Activated naive CD4-positive, alpha-beta T cell treated with anti-CD3 and anti-CD28 coated beads, Interleukin-2, amount 10 ng/mL, durations not matched to agents 7 days and 5 days (primary cell): ENCODE measurements around the gene SULF2.

ENCODE experiments used
- CTCF ChIA-PET: fragments of 350-600 bp; sonication (Branson Sonifier 250); formaldehyde crosslinking; loops from one replicate; lab custom pipeline; 2021; ENCODE audit warnings: antibody characterized with exemption; lab: Charles Lee
- DNase-seq: peaks from one replicate; pipeline ENCODE4 v3.0.0-alpha.2; 2020
- H3K27ac Mint-ChIP-seq: one replicate; pipeline ENCODE4 v1.8.0; 2021; ENCODE audit warnings: mild to moderate bottlenecking, moderate library complexity, mixed read lengths
- H3K27me3 Mint-ChIP-seq: one replicate; pipeline ENCODE4 v1.8.0; 2021; ENCODE audit warnings: mild to moderate bottlenecking, mixed read lengths
- H3K36me3 Mint-ChIP-seq: one replicate; pipeline ENCODE4 v1.8.0; 2021; ENCODE audit warnings: mixed read lengths
- H3K4me1 Mint-ChIP-seq: one replicate; pipeline ENCODE4 v1.8.0; 2021; ENCODE audit warnings: mixed read lengths
- H3K4me3 Mint-ChIP-seq: one replicate; pipeline ENCODE4 v1.8.0; 2021; ENCODE audit warnings: mild to moderate bottlenecking, moderate library complexity, mixed read lengths
- H3K9me3 Mint-ChIP-seq: one replicate; pipeline ENCODE4 v1.8.0; 2021; ENCODE audit warnings: mixed read lengths

The SULF2 gene

DNA sequence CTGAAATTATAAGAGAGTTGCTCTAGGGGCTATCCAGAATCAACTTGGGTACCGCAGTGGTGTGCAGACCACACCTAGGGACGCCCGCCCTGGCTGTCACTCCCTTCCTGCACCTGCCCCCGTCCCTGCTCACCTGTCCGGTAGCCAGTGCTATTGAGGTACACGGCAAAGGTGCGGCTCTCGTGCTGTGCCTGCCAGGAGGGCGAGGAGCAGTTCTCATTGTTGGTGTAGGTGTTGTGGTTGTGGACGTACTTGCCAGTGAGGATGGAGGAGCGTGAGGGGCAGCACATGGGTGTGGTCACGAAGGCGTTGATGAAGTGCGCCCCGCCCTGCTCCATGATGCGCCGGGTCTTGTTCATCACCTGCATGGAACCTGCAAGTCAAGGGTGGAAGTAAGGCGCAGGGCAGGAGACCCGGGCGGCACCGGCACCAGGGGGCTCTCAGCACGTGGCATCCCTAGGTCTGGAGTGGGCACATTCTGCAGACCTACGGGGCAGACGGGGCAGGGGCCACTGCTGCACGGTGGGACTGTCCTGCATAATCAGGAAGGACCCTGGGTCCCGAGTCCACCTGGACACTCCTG is 48.6 kb downstream of the SULF2 start:
- H3K4me3 Mint-ChIP-seq: no peak overlapping the region
- no peaks in the 10 kb centered on the region for H3K36me3 Mint-ChIP-seq
- DNase-seq: no peak
- H3K4me1 Mint-ChIP-seq: peaks cover 8% of the 10 kb centered on the region
- H3K9me3 Mint-ChIP-seq: no peaks in the 10 kb centered on the region
- peaks cover 50% of the 10 kb centered on the region for H3K27me3 Mint-ChIP-seq
- H3K27ac Mint-ChIP-seq: no peak overlapping the region
- CTCF ChIA-PET: no interaction called here

DNA sequence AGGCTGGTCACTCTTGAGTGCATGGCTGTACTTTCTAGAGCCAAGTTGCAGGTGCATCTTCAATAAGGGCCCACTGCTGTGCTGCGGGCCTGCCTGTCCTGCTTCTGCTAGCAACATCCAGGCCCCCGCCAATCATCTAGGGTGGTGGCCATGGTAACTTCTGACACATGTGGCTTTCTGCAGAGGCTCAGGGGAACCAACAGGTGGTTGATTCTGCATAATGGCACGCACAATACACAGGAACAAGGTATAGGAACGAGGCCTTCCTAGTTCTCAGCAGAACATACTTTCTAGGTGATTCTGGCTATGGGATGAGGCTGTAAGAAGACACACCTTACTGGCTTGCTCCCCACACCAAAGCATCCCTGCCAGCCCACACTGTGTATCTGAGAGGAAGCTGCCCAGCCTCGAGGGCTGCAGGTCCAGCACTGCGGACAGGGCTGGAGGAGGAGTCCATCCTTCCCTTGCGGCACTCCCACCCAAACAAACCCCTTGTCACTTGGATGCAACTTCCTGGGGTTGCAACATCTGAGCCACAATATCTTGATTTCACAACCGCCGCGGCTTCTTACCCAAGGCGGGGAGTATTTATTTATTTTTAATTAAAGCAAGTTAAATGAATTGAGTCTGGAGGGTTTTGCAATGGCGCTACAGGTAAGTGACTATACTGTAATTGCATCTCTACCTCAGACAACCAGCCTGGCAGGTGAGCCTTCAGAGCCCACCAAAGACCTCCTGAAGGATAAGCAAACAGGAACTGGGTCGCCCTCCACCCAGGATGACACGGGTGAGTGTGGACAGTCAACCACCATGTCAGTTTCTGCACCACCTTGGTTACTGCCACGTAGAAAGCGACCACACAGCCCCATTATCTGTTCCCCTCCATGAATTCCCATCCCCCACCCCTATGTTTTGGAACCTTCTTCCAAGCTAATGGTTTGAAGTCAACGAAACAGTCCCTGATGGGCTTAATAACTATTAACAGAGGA is 49.6 kb downstream of the SULF2 start:
- peaks cover 14% of the 10 kb centered on the region for H3K4me1 Mint-ChIP-seq
- no peak for DNase-seq
- H3K9me3 Mint-ChIP-seq: no peaks in the 10 kb centered on the region
- H3K36me3 Mint-ChIP-seq: peaks cover 1% of the 10 kb centered on the region
- no peak overlapping the region for H3K27ac Mint-ChIP-seq
- H3K4me3 Mint-ChIP-seq: no peak overlapping the region
- CTCF ChIA-PET: no interaction called here
- H3K27me3 Mint-ChIP-seq: peaks cover 43% of the 10 kb centered on the region

DNA sequence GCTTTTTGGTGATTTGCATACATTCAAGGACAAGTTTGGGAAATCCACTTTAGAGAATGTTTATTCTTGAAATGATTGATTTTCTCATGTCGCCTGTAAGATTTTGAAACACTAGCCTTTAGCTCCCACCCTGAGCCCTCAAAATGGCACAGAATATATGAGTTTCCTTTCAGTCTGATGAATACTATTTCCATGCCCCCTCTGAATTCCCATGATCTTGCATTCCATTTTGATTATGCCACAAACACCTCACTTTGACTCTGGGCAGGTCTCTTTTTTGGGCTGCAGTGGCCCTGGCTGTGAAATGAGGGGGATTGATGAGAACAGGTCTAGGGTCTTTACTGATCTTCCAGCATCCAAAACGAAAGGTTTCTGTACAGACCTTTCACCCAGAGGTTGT is 50.4 kb downstream of the SULF2 start:
- DNase-seq: no peak
- H3K4me1 Mint-ChIP-seq: peaks cover 19% of the 10 kb centered on the region
- H3K36me3 Mint-ChIP-seq: peaks cover 1% of the 10 kb centered on the region
- H3K27ac Mint-ChIP-seq: no peak overlapping the region
- H3K9me3 Mint-ChIP-seq: no peaks in the 10 kb centered on the region
- H3K27me3 Mint-ChIP-seq: peaks cover 40% of the 10 kb centered on the region
- no peak overlapping the region for H3K4me3 Mint-ChIP-seq
- CTCF ChIA-PET: no interaction called here

DNA sequence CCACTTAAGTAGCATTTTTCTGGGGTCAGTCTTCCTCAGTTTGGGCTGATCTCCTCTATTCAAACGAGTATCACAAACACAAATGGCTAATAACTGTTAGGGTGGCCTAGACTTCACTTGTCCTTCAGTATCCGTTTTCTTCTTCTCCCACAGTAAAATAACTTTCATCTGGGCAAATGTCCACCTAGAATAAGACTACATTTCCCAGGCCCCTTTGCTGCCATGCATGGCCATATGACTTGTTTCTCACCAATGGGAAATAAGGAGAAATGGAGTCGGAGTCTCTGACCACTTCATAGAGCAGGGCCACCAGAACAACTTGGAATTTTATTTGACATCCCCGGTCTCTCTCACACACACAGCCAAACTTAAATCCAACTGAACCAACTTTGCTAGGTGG is 51.4 kb downstream of the SULF2 start:
- no peak for DNase-seq
- Mint-ChIP-seq H3K4me3 (no peak overlapping the region), H3K4me1 (peaks cover 28% of the 10 kb centered on the region), H3K27ac (no peak overlapping the region), H3K9me3 (no peaks in the 10 kb centered on the region), H3K36me3 (peaks cover 8% of the 10 kb centered on the region), H3K27me3 (peaks cover 36% of the 10 kb centered on the region)
- CTCF ChIA-PET: no interaction called here

DNA sequence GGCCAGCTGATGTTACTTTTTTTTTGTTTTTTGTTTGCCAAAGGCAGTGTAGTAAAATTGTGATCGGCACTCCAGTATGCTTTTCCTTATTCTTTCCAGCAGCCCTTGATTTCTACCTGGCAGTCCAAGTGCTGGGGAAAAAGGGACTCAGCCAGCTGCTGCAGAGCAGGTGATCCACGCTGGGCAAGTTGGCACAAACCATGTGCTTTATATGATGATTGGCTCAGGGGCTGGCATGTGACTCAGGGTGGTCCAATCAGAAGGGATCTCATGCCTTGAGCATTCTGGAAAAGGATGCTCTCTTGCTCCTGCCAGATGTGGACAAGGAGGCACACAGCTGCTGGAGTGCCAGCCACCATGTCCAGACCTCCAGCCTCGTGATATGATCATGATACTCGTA is 54.5 kb downstream of the SULF2 start:
- Mint-ChIP-seq H3K4me3 (no peak overlapping the region), H3K36me3 (peaks cover 17% of the 10 kb centered on the region), H3K27ac (no peak overlapping the region), H3K9me3 (no peaks in the 10 kb centered on the region), H3K27me3 (peaks cover 15% of the 10 kb centered on the region), H3K4me1 (peaks cover 59% of the 10 kb centered on the region)
- no peak for DNase-seq
- CTCF ChIA-PET: interaction anchor here (1.3 kb wide), 1 partner anchor 889 kb away, joined by 4 read pairs; no protein-coding TSS in a partner anchor

DNA sequence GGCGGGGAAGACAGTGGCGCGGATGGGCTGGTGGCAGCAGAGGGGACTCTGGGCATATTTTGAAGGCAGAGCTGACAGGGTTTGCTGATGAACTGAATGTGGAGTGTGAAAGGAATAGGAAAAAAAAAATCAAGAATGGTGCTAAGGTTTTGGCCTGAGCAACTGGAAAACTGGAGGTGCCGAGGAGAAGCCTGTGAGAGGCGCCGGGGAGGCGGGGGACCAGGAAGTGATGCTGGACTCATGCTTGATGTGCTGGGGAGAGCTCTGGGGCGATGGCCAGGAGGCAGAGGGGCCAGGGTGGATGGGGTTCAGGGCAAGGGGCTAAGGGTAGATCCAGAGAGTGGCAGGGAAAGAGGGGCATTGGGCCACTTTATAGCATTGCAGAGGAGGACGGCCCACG is 55.8 kb downstream of the SULF2 start:
- CTCF ChIA-PET: interaction anchor here (0.8 to 1.1 kb wide), 3 partner anchors 51 to 891 kb away, joined by 3 to 4 read pairs (median 3); no protein-coding TSS in a partner anchor
- Mint-ChIP-seq H3K36me3 (peaks cover 17% of the 10 kb centered on the region), H3K4me3 (peak overlapping the region; percentile 85), H3K27me3 (peaks cover 15% of the 10 kb centered on the region), H3K9me3 (no peaks in the 10 kb centered on the region), H3K4me1 (peaks cover 72% of the 10 kb centered on the region), H3K27ac (peak overlapping the region; percentile 100)
- DNase-seq: no peak

DNA sequence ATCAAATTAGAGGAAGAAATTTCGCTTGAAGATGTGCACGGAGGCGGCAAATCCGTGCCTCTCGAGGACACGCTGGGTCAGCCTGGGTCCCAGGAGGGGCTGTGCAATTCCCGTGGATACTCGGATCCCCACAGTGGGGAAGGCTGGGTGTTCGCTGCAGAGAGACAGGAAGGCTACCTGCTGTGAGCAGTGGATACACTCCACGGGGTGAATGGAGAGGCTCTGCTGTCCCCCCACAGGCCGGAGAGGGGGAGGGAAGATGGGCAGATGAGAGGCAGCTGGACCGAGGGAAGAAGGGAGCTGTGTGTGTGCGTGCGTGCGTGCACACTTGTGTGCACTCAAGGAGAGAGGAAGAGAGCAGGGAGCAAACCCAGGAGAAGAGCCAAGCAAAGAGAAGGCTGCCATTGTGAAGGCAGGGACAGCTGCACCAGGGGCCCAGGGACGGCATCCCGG is 57.3 kb downstream of the SULF2 start:
- peaks cover 81% of the 10 kb centered on the region for H3K4me1 Mint-ChIP-seq
- CTCF ChIA-PET: interaction anchor here (1.2 to 1.9 kb wide), 2 partner anchors 49 to 167 kb away, joined by 5 read pairs; no protein-coding TSS in a partner anchor
- peaks cover 17% of the 10 kb centered on the region for H3K36me3 Mint-ChIP-seq
- H3K4me3 Mint-ChIP-seq: peak overlapping the region; percentile 85
- no peaks in the 10 kb centered on the region for H3K9me3 Mint-ChIP-seq
- DNase-seq: no peak
- peak overlapping the region; percentile 100 for H3K27ac Mint-ChIP-seq
- peaks cover 16% of the 10 kb centered on the region for H3K27me3 Mint-ChIP-seq

DNA sequence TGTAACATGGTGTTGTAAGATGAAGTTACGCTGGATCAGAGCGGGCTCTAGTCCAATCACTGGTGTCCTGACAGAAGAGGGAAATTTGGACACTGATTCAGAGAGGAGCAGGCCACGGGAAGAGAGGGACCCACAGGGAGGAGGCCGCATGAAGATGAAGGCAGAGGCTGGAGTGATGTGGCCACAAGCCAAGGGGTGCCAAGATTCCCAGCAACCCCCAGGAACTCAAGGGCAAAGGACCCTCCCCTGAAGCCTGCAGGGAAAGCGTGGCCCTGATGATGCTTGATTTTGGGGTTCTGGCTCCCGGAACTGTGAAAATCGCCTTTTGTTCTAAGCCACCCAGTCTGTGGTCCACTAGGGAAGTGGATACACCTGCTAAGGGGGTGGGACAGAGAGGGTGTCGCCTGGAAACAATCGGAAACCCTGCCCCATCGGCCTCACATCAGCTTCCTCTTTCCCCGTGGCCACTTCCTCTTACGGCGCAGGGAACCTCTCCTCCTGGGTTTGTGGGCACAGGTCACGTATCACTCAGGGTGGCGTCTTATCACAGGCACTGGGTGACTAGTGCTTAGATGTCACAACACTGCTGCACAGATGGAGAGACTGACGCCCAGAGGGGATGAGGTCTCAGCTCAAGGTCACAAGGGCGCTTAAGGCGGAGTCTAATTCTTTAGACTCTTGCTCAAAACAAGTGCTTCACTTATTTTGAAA is 58.0 kb downstream of the SULF2 start:
- Mint-ChIP-seq H3K27me3 (peaks cover 17% of the 10 kb centered on the region), H3K9me3 (no peaks in the 10 kb centered on the region), H3K4me1 (peaks cover 82% of the 10 kb centered on the region), H3K27ac (peak overlapping the region; percentile 100), H3K36me3 (peaks cover 17% of the 10 kb centered on the region), H3K4me3 (peak overlapping the region; percentile 85)
- DNase-seq: peak; percentile 92
- CTCF ChIA-PET: interaction anchor here (1.2 to 4.1 kb wide), 4 partner anchors 49 to 893 kb away, joined by 5 to 32 read pairs (median 7); no protein-coding TSS in a partner anchor

DNA sequence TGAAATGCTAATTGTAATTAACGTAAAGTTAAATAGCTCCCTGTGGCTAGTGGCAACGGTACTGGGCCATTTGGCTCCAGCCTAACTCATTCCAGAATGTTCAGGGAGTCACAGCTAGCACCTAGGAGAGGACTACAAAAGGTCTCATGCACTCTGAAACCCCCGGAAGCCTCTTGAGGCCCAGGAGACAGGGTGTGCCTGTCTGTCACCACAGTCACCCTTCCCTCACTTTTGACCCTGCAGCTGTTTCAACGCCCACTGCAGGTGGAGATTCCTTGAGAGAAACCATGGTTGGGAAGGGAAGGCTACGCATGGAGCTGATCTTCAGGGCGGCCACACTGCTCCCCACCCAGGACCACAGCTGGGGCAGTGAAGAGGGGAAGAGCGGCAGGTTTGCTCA is 58.6 kb downstream of the SULF2 start:
- no peak for DNase-seq
- H3K4me1 Mint-ChIP-seq: peaks cover 77% of the 10 kb centered on the region
- peaks cover 17% of the 10 kb centered on the region for H3K27me3 Mint-ChIP-seq
- H3K27ac Mint-ChIP-seq: peak overlapping the region; percentile 100
- H3K4me3 Mint-ChIP-seq: peak overlapping the region; percentile 85
- no peaks in the 10 kb centered on the region for H3K9me3 Mint-ChIP-seq
- peaks cover 17% of the 10 kb centered on the region for H3K36me3 Mint-ChIP-seq
- CTCF ChIA-PET: interaction anchor here (0.6 to 4.1 kb wide), 6 partner anchors 48 to 1172 kb away, joined by 3 to 32 read pairs (median 6); no protein-coding TSS in a partner anchor

DNA sequence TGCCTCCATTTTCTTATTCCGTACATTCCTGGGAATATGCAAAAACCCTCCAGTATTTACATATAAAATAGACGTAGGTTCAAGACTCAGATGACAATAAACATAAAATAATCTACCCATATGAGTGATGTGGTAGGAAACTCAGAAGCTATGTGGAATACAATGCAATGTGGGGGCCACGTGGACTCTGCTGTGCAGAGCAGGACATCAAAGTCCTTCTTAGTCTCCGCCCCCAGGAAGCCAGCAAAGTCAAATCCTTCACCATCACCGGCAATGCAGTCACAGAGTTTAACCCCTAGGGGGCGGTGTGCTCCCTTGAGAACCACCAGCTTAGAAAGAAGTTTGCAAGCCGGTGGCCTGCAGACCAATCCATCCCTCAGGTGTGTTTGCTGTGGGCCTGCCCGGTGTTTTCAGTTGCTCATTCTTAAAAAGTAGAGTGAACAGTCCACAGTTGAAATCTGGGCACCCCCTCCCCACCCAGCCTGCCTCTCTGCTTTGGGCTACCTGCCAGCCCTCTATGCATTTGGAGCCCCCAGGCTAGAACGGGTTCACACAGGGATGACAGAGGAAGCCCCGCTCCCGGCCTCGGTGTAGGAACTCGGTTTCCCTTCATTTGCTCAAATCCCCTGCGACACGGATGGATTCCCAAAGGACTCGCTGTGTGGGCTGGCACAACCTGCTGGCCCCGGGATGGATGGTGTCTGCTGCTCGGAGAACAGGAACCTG is 59.9 kb downstream of the SULF2 start:
- Mint-ChIP-seq H3K4me1 (peaks cover 69% of the 10 kb centered on the region), H3K27me3 (peaks cover 14% of the 10 kb centered on the region), H3K4me3 (no peak overlapping the region), H3K9me3 (no peaks in the 10 kb centered on the region), H3K36me3 (peaks cover 16% of the 10 kb centered on the region), H3K27ac (peak overlapping the region; percentile 100)
- CTCF ChIA-PET: interaction anchor here (0.7 to 4.1 kb wide), 8 partner anchors 17 to 895 kb away, joined by 3 to 32 read pairs (median 3); no protein-coding TSS in a partner anchor
- DNase-seq: peak; percentile 93

DNA sequence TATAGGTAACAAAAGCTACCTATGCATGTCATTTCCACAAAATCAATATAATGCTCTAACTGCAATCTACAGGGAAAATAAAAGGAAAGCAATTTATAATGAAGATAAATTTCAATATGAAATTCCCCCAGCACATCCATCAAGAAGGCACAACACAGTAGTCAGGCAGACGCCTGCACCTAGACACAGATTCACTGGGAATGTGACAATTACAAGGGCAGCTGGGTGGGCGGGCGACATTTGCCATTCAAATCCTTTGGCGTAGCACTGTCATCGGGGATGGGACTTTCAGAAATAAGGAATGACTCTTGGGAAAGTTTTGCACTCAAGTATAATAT is 60.4 kb downstream of the SULF2 start:
- Mint-ChIP-seq H3K27me3 (peaks cover 13% of the 10 kb centered on the region), H3K9me3 (no peaks in the 10 kb centered on the region), H3K27ac (no peak overlapping the region), H3K4me1 (peaks cover 66% of the 10 kb centered on the region), H3K4me3 (no peak overlapping the region), H3K36me3 (peaks cover 16% of the 10 kb centered on the region)
- CTCF ChIA-PET: interaction anchor here (0.7 to 4.1 kb wide), 6 partner anchors 17 to 895 kb away, joined by 3 to 32 read pairs (median 3); no protein-coding TSS in a partner anchor
- no peak for DNase-seq

DNA sequence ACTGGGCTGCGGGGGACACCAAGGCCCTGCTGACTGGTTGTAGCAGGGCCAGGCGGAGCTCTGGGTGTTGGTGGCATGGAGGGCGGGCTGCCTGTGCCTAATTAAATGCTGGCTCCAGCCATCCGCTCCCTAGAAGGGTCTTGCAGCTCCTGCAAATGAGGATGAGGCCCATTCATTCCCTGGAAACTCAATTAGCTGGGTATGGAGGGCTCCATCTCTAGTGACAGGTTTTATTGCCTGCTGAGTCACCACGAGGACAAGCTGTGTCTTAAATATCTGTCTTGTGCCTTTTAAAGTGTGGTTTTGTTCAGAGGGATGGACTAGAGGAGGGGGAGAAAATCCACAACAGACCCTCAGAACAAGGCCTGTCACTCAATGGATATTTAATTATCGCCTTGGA is 60.9 kb downstream of the SULF2 start:
- Mint-ChIP-seq H3K9me3 (no peaks in the 10 kb centered on the region), H3K27ac (no peak overlapping the region), H3K4me1 (peaks cover 63% of the 10 kb centered on the region), H3K4me3 (no peak overlapping the region), H3K27me3 (peaks cover 8% of the 10 kb centered on the region), H3K36me3 (peaks cover 13% of the 10 kb centered on the region)
- no peak for DNase-seq
- CTCF ChIA-PET: interaction anchor here (0.7 to 4.1 kb wide), 6 partner anchors 16 to 896 kb away, joined by 3 to 32 read pairs (median 3); no protein-coding TSS in a partner anchor

DNA sequence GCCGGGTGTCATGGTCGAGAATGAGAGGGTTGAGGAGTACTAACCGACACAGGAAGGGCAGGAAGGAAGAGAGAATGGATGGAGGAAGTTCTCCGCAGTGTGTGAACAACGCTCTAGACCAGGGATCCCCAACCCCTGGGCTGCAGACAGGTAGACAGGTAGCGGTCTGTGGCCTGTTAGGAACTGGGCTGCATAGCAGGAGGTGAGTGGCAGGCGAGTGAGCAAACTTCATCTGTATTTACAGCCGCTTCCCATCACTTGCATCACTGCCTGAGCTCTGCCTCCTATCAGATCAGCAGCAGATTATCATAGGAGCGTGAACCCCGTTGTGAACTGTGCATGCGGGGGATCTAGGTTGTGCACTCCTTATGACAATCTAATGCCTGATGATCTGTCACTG is 62.0 kb downstream of the SULF2 start:
- Mint-ChIP-seq H3K4me1 (peaks cover 52% of the 10 kb centered on the region), H3K27me3 (peaks cover 10% of the 10 kb centered on the region), H3K9me3 (no peaks in the 10 kb centered on the region), H3K27ac (peak overlapping the region; percentile 11), H3K4me3 (no peak overlapping the region), H3K36me3 (peaks cover 7% of the 10 kb centered on the region)
- CTCF ChIA-PET: interaction anchor here (0.9 to 4.1 kb wide), 2 partner anchors 10 to 897 kb away, joined by 3 to 32 read pairs; no protein-coding TSS in a partner anchor
- DNase-seq: no peak
